HEK293 (cell line): ENCODE data around the gene PNPO.
A peak's percentile ranks its signal among the peaks of the same experiment; 100 is the strongest.

Experiments used
- CTCF ChIA-PET: fragments of 350-600 bp; formaldehyde crosslinking; extraction: SDS; loops from one replicate; lab custom pipeline; 2021; ENCODE audit warnings: antibody characterized with exemption; lab: Yijun Ruan, JAX
- POLR2A ChIA-PET: fragments of 300-600 bp; formaldehyde crosslinking; extraction: SDS; loops from one replicate; lab custom pipeline; 2020; ENCODE audit warnings: antibody characterized with exemption, inconsistent platforms; lab: Yijun Ruan, JAX
- H3K27ac ChIP-seq: fragments of 200-500 bp; sonication (Bioruptor generic); 2 replicates; pipeline ENCODE4 v1.5.1; 2014; ENCODE audit warnings: low read depth, low read length, control low read depth, inconsistent platforms; ENCODE audit errors: extremely low read depth
- H3K36me3 ChIP-seq, 2 experiments: fragments of 200-500 bp in 1 of 2; sonication (Bioruptor generic) in 1 of 2; 1 replicate in 1 of 2; 2 replicates in 1 of 2; pipeline ENCODE4 v1.5.1; 2014 to 2017; ENCODE audit warnings: inconsistent platforms in 2 of 2, low read length in 2 of 2; ENCODE audit not compliant: control insufficient read depth in 2 of 2, insufficient read depth in 1 of 2
- H3K4me1 ChIP-seq: fragments of 200-500 bp; sonication (Bioruptor generic); 2 replicates; pipeline ENCODE4 v1.5.1; 2014; ENCODE audit warnings: mild to moderate bottlenecking, low read length, inconsistent platforms; ENCODE audit not compliant: control insufficient read depth, insufficient read depth
- H3K4me3 ChIP-seq: 2 replicates; pipeline ENCODE4 v1.5.1; 2011; ENCODE audit warnings: low read depth, mild to moderate bottlenecking, control low read depth, low read length, moderate library complexity
- H3K9me3 ChIP-seq: fragments of 200-500 bp; sonication (Bioruptor generic); 2 replicates; pipeline ENCODE4 v1.5.1; 2014; ENCODE audit warnings: low read depth, low read length, inconsistent platforms; ENCODE audit not compliant: control insufficient read depth, insufficient read depth
- GLI2 ChIP-seq: fragments of 450-650 bp; formaldehyde crosslinking; IDR thresholded peaks from 2 replicates; pipeline ENCODE4; 2017; ENCODE audit warnings: missing biosample characterization, missing genetic modification characterization, low read depth, borderline replicate concordance
- KLF10 ChIP-seq: fragments of 450-650 bp; IDR thresholded peaks from 2 replicates; pipeline ENCODE4 v1.5.1; 2018; ENCODE audit warnings: missing biosample characterization, mild to moderate bottlenecking, missing genetic modification characterization
- RBAK ChIP-seq: fragments of 450-650 bp; formaldehyde crosslinking; IDR thresholded peaks from 2 replicates; pipeline ENCODE4 v1.5.1; 2016; ENCODE audit warnings: missing biosample characterization, missing genetic modification characterization
- SP3 ChIP-seq: fragments of 450-650 bp; formaldehyde crosslinking; IDR thresholded peaks from 2 replicates; pipeline ENCODE4 v1.5.1; 2016; ENCODE audit warnings: missing biosample characterization, missing genetic modification characterization
- ZFP37 ChIP-seq: fragments of 450-650 bp; formaldehyde crosslinking; IDR thresholded peaks from 2 replicates; pipeline ENCODE4 v1.5.1; 2016; ENCODE audit warnings: missing biosample characterization, missing genetic modification characterization
- ZNF114 ChIP-seq: fragments of 450-650 bp; formaldehyde crosslinking; IDR thresholded peaks from 2 replicates; pipeline ENCODE4 v1.5.0; 2017; ENCODE audit warnings: missing biosample characterization, missing genetic modification characterization
- ZNF248 ChIP-seq: fragments of 450-650 bp; formaldehyde crosslinking; IDR thresholded peaks from 2 replicates; pipeline ENCODE4 v1.5.1; 2017; ENCODE audit warnings: missing biosample characterization, missing genetic modification characterization
- ZNF366 ChIP-seq: fragments of 450-650 bp; formaldehyde crosslinking; conservative IDR thresholded peaks from 2 replicates; pipeline ENCODE4 v1.5.1; 2016; ENCODE audit warnings: missing biosample characterization, missing genetic modification characterization
- ZNF37A ChIP-seq: fragments of 450-650 bp; IDR thresholded peaks from 2 replicates; pipeline ENCODE4 v1.5.1; 2018; ENCODE audit warnings: missing biosample characterization, missing genetic modification characterization
- ZNF518A ChIP-seq: fragments of 450-650 bp; formaldehyde crosslinking; conservative IDR thresholded peaks from 2 replicates; pipeline ENCODE4 v1.5.1; 2016; ENCODE audit warnings: low read depth, missing biosample characterization, missing genetic modification characterization
- ZNF623 ChIP-seq: fragments of 450-650 bp; formaldehyde crosslinking; IDR thresholded peaks from 2 replicates; pipeline ENCODE4 v1.5.1; 2016; ENCODE audit warnings: missing biosample characterization, missing genetic modification characterization
- ZNF664 ChIP-seq: fragments of 450-650 bp; formaldehyde crosslinking; IDR thresholded peaks from 2 replicates; pipeline ENCODE4 v1.5.1; 2016; ENCODE audit warnings: missing biosample characterization, missing genetic modification characterization
- ZNF707 ChIP-seq: fragments of 450-650 bp; formaldehyde crosslinking; IDR thresholded peaks from 2 replicates; pipeline ENCODE4 v1.5.1; 2016; ENCODE audit warnings: missing biosample characterization, missing genetic modification characterization
- ZNF791 ChIP-seq: fragments of 450-650 bp; formaldehyde crosslinking; IDR thresholded peaks from 2 replicates; pipeline ENCODE4 v1.5.1; 2016; ENCODE audit warnings: missing biosample characterization, missing genetic modification characterization
- TF ChIP-seq, protein P1 (sequence below): fragments of 450-650 bp; formaldehyde crosslinking; conservative IDR thresholded peaks from 2 replicates; pipeline ENCODE4 v1.5.1; 2016; ENCODE audit warnings: low read depth, missing biosample characterization, missing genetic modification characterization
- TF ChIP-seq, protein P2 (sequence below): fragments of 450-650 bp; formaldehyde crosslinking; IDR thresholded peaks from 2 replicates; pipeline ENCODE4 v1.5.1; 2017; ENCODE audit warnings: missing biosample characterization, missing genetic modification characterization

PNPO gene

GRCh38 chr17:47970725-47971499 lies 29.5 kb downstream of the PNPO start, which contains the start of gene CDK5RAP3 (continued):
- TF ChIP-seq ZNF518A (tag by site-specific recombination), result 0 out of 2 replicates have a peak, but pooled peaks have one; percentile 16
- TF ChIP-seq ZNF366, result peak; percentile 89
- no peak for TF ChIP-seq ZNF664 (tag by site-specific recombination)
- TF ChIP-seq, protein P1, sequence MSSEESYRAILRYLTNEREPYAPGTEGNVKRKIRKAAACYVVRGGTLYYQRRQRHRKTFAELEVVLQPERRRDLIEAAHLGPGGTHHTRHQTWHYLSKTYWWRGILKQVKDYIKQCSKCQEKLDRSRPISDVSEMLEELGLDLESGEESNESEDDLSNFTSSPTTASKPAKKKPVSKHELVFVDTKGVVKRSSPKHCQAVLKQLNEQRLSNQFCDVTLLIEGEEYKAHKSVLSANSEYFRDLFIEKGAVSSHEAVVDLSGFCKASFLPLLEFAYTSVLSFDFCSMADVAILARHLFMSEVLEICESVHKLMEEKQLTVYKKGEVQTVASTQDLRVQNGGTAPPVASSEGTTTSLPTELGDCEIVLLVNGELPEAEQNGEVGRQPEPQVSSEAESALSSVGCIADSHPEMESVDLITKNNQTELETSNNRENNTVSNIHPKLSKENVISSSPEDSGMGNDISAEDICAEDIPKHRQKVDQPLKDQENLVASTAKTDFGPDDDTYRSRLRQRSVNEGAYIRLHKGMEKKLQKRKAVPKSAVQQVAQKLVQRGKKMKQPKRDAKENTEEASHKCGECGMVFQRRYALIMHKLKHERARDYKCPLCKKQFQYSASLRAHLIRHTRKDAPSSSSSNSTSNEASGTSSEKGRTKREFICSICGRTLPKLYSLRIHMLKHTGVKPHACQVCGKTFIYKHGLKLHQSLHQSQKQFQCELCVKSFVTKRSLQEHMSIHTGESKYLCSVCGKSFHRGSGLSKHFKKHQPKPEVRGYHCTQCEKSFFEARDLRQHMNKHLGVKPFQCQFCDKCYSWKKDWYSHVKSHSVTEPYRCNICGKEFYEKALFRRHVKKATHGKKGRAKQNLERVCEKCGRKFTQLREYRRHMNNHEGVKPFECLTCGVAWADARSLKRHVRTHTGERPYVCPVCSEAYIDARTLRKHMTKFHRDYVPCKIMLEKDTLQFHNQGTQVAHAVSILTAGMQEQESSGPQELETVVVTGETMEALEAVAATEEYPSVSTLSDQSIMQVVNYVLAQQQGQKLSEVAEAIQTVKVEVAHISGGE (tag by site-specific recombination), result peak; percentile 87
- no peak for TF ChIP-seq ZNF37A (tag by site-specific recombination)
- TF ChIP-seq SP3 (tag by site-specific recombination), result peak; percentile 98
- no peak for TF ChIP-seq ZNF248 (tag by site-specific recombination)
- no peak for TF ChIP-seq ZNF114 (tag by site-specific recombination)
- no peak; the same call in 1 of the 2 replicates for TF ChIP-seq RBAK (tag by site-specific recombination)
- TF ChIP-seq ZNF623, result no peak
- no peak for TF ChIP-seq GLI2 (tag by site-specific recombination)
- TF ChIP-seq, protein P2, sequence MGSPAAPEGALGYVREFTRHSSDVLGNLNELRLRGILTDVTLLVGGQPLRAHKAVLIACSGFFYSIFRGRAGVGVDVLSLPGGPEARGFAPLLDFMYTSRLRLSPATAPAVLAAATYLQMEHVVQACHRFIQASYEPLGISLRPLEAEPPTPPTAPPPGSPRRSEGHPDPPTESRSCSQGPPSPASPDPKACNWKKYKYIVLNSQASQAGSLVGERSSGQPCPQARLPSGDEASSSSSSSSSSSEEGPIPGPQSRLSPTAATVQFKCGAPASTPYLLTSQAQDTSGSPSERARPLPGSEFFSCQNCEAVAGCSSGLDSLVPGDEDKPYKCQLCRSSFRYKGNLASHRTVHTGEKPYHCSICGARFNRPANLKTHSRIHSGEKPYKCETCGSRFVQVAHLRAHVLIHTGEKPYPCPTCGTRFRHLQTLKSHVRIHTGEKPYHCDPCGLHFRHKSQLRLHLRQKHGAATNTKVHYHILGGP, result no peak
- no peak for TF ChIP-seq ZNF707
- TF ChIP-seq KLF10 (tag by site-specific recombination), result peak; percentile 97
- no peak for TF ChIP-seq ZNF791 (tag by site-specific recombination)
- TF ChIP-seq, all 188 proteins: peak for 81

DNA sequence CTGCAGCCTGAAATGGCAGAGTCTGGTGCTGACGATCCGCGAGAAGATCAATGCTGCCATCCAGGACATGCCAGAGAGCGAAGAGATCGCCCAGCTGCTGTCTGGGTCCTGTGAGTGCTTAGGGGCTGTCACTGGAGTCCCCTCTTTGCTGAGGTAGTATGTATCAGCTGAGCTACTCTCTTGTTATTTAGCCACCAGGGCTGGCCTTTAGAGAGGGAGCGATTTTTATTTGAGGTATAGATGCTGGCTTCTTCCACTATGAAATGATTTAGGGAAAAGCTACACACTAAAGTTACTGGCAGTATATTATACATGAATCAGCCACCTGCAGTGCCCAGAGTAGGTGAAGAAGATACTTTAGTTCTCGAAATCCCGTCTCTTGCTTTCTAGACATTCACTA lies 32.2 kb downstream of the PNPO start:
- no peak overlapping the region for H3K27ac ChIP-seq
- ChIA-PET CTCF (interaction anchor here (0.5 to 21.9 kb wide), 5 partner anchors 15 to 415 kb away, joined by 3 to 592 read pairs (median 4); partner anchors contain the start of genes PNPO and PRR15L), POLR2A (interaction anchor here (1.0 to 1.4 kb wide), 3 partner anchors 16 to 32 kb away, joined by 3 read pairs; partner anchors contain the start of genes PNPO and PRR15L)
- H3K9me3 ChIP-seq, result no peaks in the 10 kb centered on the region
- peaks cover 23 to 54% of the 10 kb centered on the region in 2 experiments for H3K36me3 ChIP-seq
- no peak overlapping the region for H3K4me3 ChIP-seq
- TF ChIP-seq ZFP37 (tag by site-specific recombination), result no peak
- peaks cover 7% of the 10 kb centered on the region; the same call in 1 of the 2 replicates for H3K4me1 ChIP-seq
